Measurements from ENCODE around the gene ATP8B4. TPM values are rescaled to one million over a fixed set of nuclear protein-coding genes. Genes with fewer than 3 reads are reported as not detected.
A peak's percentile ranks its signal among the peaks of the same experiment; 100 is the strongest.
"Not testable (repeated sequence)": the region's sequence is repeated elsewhere in the genome, so short reads cannot be mapped to it uniquely, and the experiment has no call there.

ATP8B4 gene
- total RNA-seq, 1 experiment from 2014 or later: not detected

DNA sequence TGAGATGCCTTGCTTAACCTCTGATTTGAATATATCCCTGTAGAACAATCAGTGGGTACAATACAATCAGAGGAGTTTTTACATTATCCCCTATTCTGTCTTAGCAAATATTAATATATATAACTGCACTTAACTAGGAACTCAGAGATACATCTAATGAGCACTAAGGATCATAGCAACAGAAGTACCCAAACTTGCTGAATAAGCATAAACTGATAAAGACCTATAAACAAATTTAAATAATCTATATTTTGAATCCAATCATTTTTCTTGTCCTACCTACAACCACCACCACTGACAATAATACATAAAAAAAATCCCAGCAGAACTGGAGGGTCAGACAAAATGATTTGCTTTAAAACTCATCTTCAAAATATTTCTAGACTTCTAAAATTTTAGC lies 106.2 kb downstream of the ATP8B4 start:
- no peak for DNase-seq (ENCODE audit: low read depth)

- DNase-seq (ENCODE audit: low read depth): no peak
Measured at GRCh38 chr15:50009634-50010033, 109.4 kb downstream of the ATP8B4 start.

- DNase-seq (ENCODE audit: low read depth): peak; percentile 82
Measured at GRCh38 chr15:50003786-50004334, 115.2 kb downstream of the ATP8B4 start.

DNA sequence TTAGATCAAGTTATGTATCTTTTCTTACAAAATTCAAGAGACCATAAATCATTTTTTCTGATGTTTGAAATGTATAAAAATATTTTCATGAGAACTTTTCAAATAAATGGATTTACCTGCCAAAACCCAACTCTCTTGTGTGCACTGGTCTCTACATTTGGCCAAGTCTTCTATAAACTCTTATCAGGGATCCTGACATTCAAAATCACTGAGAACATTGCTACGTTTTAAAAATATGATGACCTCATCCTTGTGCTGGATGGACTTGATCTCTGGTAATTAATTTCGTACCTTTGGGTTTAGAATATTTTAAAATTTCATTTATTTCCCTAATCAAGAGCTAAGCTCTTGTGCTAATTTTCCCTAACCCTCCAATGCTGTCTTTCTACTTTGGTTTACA lies 127.4 kb downstream of the ATP8B4 start:
- DNase-seq (ENCODE audit: low read depth): no peak

GRCh38 chr15:49990835-49991545 lies 128.0 kb downstream of the ATP8B4 start:
- DNase-seq (ENCODE audit: low read depth): no peak

- no peak for DNase-seq (ENCODE audit: low read depth)
Measured at GRCh38 chr15:49989498-49989897, 129.5 kb downstream of the ATP8B4 start.

GRCh38 chr15:49988766-49989165 lies 130.3 kb downstream of the ATP8B4 start:
- no peak for DNase-seq (ENCODE audit: low read depth)

GRCh38 chr15:49987896-49988295 lies 131.1 kb downstream of the ATP8B4 start:
- no peak for DNase-seq (ENCODE audit: low read depth)

GRCh38 chr15:49987198-49987785 lies 131.7 kb downstream of the ATP8B4 start:
- DNase-seq (ENCODE audit: low read depth): no peak

DNA sequence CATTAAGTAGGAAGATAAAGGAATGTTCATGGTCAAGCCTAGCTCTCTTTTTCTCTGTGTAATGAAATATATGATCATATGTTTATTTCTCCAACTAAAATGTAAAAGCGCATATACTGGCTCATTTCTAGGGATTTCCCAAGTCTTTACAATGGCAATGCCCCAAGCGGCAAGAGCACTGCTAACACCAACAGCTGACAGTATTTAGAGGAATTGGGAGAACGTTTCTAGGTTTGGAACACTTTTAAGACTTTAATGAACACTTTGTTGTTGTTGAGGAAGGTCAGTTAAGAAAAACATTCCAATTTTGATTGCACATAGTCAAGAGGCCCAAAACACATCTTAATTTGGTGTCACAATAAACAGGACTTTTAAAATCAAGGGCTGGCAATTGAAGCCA lies 132.7 kb downstream of the ATP8B4 start:
- DNase-seq (ENCODE audit: low read depth): no peak

- no peak for DNase-seq (ENCODE audit: low read depth)
Measured at GRCh38 chr15:49985463-49985862, 133.6 kb downstream of the ATP8B4 start.

- no peak for DNase-seq (ENCODE audit: low read depth)
Measured at GRCh38 chr15:49984436-49984835, 134.6 kb downstream of the ATP8B4 start.

- no peak for DNase-seq (ENCODE audit: low read depth)
Measured at GRCh38 chr15:49982584-49982983, 136.4 kb downstream of the ATP8B4 start.

GRCh38 chr15:49979705-49980382 lies 139.2 kb downstream of the ATP8B4 start:
- DNase-seq (ENCODE audit: low read depth): no peak

GRCh38 chr15:49978121-49978520 lies 140.9 kb downstream of the ATP8B4 start:
- DNase-seq (ENCODE audit: low read depth): no peak

DNA sequence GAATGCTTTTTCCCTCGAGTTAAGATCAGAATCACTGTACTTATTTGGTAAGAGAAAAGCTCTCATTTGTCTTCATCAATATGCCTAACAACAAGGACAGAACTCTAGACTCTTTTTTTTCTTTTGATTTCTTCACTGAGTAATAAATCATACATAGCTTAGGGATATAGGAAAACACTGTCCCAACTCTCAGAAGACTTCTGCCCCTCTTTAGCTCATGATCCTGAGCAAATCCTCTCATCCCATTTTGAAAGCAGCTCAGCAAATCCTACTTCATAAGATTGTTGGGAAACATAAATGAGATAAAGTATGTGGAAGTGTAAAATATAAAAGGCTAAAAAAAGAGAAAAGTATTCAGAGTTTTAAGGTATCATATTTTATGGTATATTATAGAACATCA lies 141.7 kb downstream of the ATP8B4 start:
- DNase-seq (ENCODE audit: low read depth): no peak

DNA sequence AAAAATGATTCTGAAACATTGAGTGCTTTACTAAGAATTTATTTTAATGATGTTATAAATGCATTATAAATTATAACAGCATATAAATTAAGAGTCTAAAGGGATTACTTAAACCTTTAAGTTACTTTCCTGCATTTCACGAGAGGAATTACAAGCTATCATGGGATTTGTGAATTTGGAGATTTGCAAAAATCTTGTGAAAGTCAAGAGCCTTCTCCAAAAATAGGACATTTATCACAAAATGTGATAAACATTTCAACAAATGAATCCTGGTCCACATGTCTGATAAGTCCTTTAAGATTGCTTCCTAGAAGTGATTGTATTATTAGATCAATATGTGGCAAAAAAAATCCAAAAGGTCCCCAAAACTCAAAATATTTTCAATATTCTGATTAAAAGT lies 154.5 kb downstream of the ATP8B4 start:
- DNase-seq (ENCODE audit: low read depth): no peak

GRCh38 chr15:49964061-49964460 lies 155.0 kb downstream of the ATP8B4 start:
- no peak for DNase-seq (ENCODE audit: low read depth)

DNA sequence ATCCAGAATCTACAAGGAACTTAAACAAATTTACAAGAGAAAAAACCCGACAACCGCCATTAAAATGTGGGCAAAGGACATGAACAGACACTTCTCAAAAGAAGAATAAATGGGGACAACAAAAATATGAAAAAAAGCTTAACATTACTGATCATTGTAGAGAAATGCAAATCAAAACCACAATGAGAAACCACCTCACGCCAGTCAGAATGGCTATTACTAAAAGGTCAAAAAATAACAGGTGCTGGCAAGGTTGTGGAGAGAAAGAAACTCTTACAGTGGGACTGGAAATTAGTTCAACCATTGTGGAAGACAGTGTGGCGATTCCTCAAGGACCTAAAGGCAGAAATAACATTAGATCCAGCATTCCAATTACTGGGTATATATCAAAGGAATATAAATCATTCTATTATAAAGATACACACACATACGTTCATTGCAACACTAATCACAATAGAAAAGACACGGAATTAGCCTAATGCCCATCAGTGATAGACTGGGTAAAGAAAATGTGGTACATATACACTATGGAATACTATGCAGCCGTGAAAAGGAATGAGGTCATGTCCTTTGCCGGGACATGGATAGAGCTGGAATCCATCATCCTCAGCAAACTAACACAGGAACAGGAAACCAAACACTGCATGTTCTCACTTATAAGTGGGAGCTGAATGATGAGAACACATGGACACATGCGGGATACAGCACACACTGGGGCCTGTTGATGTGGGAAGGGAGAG lies 155.8 kb downstream of the ATP8B4 start:
- DNase-seq (ENCODE audit: low read depth): not testable (repeated sequence)

DNA sequence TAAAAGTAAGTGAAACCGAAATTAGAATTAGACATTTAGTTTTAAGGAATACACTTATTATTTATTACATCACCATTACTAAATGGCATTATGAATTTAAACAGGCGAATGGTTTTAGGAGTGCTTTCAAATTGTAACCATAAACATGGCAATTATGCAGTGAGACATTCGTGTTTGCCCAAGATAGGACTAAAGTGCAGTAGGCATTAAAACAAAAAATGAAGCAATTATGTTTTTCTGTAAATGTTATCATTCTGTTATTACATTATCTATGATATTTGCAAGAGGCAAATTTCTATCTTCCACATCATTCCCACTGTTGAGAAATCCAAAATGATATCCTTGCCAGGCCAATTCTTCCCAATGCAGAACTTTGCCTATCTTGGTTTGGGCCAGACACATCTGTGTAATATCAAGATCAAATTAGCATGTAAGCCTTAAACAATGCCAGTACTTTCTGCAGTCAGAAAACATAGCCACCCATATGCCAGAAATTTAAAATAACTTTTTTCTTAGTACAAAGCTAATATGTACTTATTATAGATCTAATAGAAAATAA lies 156.9 kb downstream of the ATP8B4 start:
- no peak for DNase-seq (ENCODE audit: low read depth)

DNA sequence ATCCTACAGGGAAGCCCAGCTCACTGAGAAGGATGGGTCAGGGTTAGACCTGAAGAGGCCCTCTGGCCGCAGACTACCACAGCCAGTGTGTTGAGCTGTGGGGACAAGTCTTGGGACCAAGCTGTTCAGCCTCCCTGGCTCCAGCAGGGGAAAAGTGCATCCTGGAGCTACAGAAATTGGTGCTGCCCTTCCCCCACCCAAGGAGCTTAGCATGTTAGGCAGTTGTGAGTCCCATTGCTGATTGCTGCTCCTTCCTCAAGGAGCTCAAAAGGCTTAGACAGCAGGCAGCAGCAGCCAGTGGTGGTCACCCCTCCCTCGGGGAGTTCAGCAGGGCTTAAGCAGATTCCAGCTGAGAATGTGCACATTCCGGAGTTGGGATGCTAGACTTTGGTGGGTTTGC lies 165.6 kb downstream of the ATP8B4 start:
- DNase-seq (ENCODE audit: low read depth): no peak

DNA sequence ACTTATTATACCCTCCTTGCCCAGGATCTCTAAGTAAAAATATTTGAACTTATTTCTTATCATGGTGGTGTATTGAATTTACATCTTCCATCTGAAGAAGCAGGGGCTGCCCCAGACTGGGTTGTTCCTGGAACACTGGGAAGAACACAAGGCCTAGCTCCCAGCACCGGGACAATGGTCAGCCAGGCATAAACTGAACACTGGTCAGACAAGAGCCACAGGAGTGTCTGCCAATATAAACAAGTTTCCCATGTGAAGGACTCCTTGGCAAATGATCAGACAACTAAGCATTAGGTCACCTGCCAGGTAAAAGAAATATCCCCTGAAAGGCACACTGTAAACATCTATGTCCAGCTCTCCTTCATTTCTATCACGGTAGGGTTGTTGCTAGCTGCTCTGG lies 172.4 kb downstream of the ATP8B4 start:
- DNase-seq (ENCODE audit: low read depth): no peak

All from Daoy (cell line).